SK-N-SH treated with all-trans-retinoic acid at 6 μM for 48 hours (cell line): ENCODE measurements around the gene MELK.

ENCODE experiments used
- ARNTL ChIP-seq: fragments of 450-650 bp; formaldehyde crosslinking; IDR thresholded peaks from 2 replicates; pipeline ENCODE4 v1.5.0; 2020; ENCODE audit warnings: low read depth, mild to moderate bottlenecking, moderate library complexity, borderline replicate concordance
- BACH2 ChIP-seq: fragments of 250-450 bp; sonication (Bioruptor Pico); IDR thresholded peaks from 2 replicates; pipeline ENCODE4 v1.9.0; 2021; ENCODE audit warnings: mild to moderate bottlenecking, borderline replicate concordance
- ESRRG ChIP-seq: fragments of 250-450 bp; sonication (Bioruptor Pico); IDR thresholded peaks from 2 replicates; pipeline ENCODE4 v1.6.1; 2021; ENCODE audit warnings: mild to moderate bottlenecking
- GLIS3 ChIP-seq: fragments of 250-450 bp; sonication (Bioruptor Pico); IDR thresholded peaks from 2 replicates; pipeline ENCODE4 v1.5.0; 2020; ENCODE audit warnings: mild to moderate bottlenecking, moderate library complexity
- TCF4 ChIP-seq: fragments of 250-450 bp; sonication (Bioruptor Pico); IDR thresholded peaks from 2 replicates; pipeline ENCODE4 v1.8.0; 2021; ENCODE audit warnings: mild to moderate bottlenecking, moderate library complexity, borderline replicate concordance
- TOX ChIP-seq: fragments of 250-450 bp; sonication (Bioruptor Pico); IDR thresholded peaks from 2 replicates; pipeline ENCODE4 v1.8.0; 2021; ENCODE audit warnings: mild to moderate bottlenecking, moderate library complexity, borderline replicate concordance
- ZC3H10 ChIP-seq: fragments of 250-450 bp; sonication (Bioruptor Pico); IDR thresholded peaks from 2 replicates; pipeline ENCODE4 v1.5.1; 2021; ENCODE audit warnings: mild to moderate bottlenecking, moderate library complexity
- ZFP3 ChIP-seq: fragments of 250-450 bp; sonication (Bioruptor Pico); IDR thresholded peaks from 2 replicates; pipeline ENCODE4 v1.5.0; 2020; ENCODE audit warnings: mild to moderate bottlenecking, moderate library complexity
- ZFP30 ChIP-seq: fragments of 450-650 bp; formaldehyde crosslinking; IDR thresholded peaks from 2 replicates; pipeline ENCODE4 v1.5.0; 2022; ENCODE audit warnings: mild to moderate bottlenecking, moderate library complexity
- ZNF70 ChIP-seq: fragments of 450-650 bp; formaldehyde crosslinking; IDR thresholded peaks from 2 replicates; pipeline ENCODE4 v1.5.0; 2020; ENCODE audit warnings: mild to moderate bottlenecking, moderate library complexity
- TF ChIP-seq, protein P1 (sequence below): fragments of 250-450 bp; sonication (Bioruptor Pico); IDR thresholded peaks from 2 replicates; pipeline ENCODE4 v1.8.0; 2021; ENCODE audit warnings: low read depth, mild to moderate bottlenecking, moderate library complexity, borderline replicate concordance
- TF ChIP-seq, protein P2 (sequence below): fragments of 250-450 bp; sonication (Bioruptor Pico); IDR thresholded peaks from 2 replicates; pipeline ENCODE4 v1.5.1; 2020; ENCODE audit warnings: low read depth, mild to moderate bottlenecking, moderate library complexity

DNA sequence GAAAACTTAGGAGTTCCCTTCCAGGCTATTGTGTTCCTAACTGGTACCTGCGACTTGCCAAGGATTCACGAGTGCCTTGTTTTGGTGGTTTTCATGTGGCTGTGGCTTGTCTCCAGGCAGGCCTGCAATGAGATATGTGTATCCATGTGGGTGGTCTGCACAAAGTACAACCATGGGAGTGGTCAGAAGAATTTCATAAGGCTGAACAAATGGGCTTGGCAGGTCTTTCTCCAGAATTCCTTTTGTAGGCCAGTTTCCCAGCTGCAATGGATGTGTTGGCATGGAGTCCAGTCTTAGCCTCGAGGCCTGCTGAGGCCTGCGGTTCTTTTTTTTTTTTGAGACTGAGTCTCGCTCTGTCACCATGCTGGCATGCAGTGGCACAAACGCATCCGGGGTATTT is 28.8 kb upstream of the MELK start:
- TF ChIP-seq, protein P1, sequence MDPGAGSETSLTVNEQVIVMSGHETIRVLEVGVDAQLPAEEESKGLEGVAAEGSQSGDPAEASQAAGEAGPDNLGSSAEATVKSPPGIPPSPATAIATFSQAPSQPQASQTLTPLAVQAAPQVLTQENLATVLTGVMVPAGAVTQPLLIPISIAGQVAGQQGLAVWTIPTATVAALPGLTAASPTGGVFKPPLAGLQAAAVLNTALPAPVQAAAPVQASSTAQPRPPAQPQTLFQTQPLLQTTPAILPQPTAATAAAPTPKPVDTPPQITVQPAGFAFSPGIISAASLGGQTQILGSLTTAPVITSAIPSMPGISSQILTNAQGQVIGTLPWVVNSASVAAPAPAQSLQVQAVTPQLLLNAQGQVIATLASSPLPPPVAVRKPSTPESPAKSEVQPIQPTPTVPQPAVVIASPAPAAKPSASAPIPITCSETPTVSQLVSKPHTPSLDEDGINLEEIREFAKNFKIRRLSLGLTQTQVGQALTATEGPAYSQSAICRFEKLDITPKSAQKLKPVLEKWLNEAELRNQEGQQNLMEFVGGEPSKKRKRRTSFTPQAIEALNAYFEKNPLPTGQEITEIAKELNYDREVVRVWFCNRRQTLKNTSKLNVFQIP (CRISPR knock-in tag): no peak
- no peak for TF ChIP-seq ESRRG (CRISPR knock-in tag)
- TF ChIP-seq ZC3H10 (CRISPR knock-in tag): no peak
- TF ChIP-seq ARNTL (CRISPR knock-in tag): no peak
- no peak for TF ChIP-seq ZFP3 (CRISPR knock-in tag)
- no peak for TF ChIP-seq TOX (CRISPR knock-in tag)
- no peak for TF ChIP-seq GLIS3 (CRISPR knock-in tag)
- TF ChIP-seq BACH2: no peak
- no peak for TF ChIP-seq ZFP30
- TF ChIP-seq, protein P2, sequence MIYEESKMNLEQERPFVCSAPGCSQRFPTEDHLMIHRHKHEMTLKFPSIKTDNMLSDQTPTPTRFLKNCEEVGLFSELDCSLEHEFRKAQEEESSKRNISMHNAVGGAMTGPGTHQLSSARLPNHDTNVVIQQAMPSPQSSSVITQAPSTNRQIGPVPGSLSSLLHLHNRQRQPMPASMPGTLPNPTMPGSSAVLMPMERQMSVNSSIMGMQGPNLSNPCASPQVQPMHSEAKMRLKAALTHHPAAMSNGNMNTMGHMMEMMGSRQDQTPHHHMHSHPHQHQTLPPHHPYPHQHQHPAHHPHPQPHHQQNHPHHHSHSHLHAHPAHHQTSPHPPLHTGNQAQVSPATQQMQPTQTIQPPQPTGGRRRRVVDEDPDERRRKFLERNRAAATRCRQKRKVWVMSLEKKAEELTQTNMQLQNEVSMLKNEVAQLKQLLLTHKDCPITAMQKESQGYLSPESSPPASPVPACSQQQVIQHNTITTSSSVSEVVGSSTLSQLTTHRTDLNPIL (CRISPR knock-in tag): no peak
- TF ChIP-seq ZNF70 (CRISPR knock-in tag): no peak
- TF ChIP-seq TCF4 (CRISPR knock-in tag): no peak
